EL (cell line): ENCODE measurements around the gene WFIKKN1.

Experiments
- DNase-seq: peaks from one replicate; pipeline ENCODE4 v3.0.0-alpha.2; 2016

The WFIKKN1 gene

GRCh38 chr16:638034-638543 is 7.3 kb downstream of the WFIKKN1 start:
- DNase-seq: no peak

GRCh38 chr16:638836-639235 is 8.1 kb downstream of the WFIKKN1 start:
- DNase-seq: no peak

GRCh38 chr16:640614-641013 is 9.8 kb downstream of the WFIKKN1 start:
- no peak for DNase-seq

DNA sequence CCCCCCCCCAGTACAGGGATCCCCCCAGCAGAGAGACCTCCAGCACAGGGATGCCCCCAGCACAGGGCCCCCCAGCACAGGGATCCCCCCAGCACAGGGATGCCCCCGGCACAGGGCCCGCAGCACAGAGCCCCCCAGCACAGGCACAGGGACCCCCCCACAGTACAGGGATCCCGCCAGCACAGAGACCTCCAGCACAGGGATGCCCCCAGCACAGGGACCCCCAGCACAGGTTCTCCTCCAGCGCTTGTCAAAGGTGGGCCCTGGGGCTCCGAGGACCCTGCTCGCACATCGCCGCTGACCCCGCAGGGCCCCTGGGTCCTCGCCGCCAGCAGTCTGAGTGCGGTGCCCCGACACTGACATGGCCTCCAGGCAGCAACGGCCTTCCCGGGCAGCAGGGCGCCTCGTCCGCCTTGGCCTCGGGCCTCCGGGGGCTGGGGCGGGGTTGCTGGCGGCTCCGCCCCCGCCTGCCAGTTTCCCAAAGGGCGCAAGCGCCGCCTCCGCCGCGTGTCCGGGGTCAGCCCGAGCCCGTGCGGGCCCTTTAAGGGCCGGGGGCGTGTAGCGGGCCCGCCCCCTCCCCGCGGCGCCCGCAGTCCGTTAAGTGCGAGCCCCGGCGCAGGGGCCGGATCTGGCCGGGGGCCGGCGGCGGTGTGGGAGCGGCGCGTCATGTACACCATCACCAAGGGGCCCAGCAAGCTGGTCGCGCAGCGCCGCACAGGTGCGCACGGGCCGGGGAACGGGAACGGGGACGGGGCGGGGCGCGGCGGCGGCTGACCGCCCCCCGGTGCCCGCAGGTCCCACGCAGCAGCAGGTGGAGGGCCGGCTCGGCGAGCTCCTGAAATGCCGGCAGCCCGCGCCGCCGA is 10.8 kb downstream of the WFIKKN1 start, which contains the start of gene MCRIP2:
MCRIP2 (plus strand) TSS at position 503 of the 863 bp plus-strand sequence; CDS start at position 667, 164 bp downstream.
- peak; percentile 83 for DNase-seq

- peak; percentile 40 for DNase-seq
These were observed 11.6 kb downstream of the WFIKKN1 start for GRCh38 chr16:642189-643049.

DNA sequence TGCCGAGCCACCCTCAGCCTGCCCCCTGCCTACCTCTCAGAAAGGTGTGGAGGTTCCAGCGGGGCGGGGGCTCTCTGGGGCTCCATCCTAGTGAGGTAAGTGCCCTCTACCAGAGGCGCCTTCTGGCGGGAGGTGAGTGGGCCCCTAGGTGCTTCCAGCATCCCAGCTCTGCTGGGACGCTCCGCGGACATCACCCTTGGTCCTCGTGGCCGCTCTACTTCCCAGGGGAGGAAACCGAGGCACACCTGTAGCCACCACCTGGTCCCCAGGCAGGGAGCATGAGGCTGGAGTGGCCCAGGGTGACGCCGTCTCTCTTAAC is 12.2 kb downstream of the WFIKKN1 start:
- no peak for DNase-seq

DNA sequence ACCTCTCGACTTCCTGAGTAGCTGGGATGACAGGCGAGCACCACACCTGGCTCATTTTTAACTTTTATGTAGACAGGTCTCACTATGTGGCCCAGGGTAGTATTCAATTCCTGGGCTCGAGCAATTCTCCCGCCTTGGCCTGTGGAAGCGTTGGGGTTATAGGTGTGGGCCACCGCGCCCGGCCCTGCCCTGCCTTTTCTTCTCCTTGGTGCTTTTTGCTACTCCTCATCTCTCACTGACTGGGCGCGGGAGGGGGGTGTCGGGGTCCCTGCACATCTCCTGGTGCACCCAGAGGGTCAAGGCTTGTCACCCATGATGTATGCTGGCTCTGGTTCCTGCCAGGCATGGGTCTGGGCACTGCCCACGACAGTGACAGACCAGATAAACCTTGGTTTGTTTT is 13.8 kb downstream of the WFIKKN1 start:
- no peak for DNase-seq

DNA sequence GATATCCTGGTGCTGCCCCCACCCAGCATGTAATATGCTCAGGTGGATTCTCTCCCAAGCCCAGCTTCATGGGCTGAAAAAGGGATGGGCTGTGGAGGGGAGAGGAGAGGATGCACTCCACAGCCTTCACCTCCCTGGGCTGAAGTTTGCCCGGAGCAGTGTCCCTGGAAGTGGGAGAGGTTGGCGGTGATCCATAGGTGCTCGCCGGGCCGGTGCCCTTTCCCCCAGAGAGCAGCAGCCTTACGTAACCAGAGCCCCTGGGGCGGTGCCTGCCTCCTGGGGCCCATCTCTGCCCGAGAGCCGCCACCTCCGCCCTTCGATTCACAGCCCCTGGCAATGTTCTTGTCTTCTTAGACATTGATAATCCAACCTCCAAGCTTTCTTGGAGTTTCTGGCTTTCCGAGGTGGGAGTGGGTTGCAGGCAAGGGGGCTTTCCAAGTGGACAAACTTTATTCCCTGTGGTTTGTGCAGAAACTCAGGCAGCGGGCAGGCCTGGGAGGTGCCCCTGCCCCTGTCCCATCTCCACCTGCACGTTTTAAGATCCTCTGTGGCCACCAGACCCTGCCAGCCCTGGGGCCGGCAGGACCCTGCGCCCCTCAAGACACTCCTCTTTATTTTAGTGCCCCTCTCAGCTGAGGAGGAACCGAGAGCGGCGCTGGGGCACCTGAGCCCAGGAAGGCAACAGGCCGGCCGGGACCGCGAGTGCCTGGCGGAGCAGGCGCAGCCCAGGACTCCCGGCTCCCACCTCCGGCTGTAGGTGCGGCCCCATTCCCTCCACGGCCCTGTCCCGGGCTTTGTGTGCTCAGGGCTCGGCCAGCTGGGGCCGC is 15.3 kb downstream of the WFIKKN1 start:
- DNase-seq: no peak

- no peak for DNase-seq
These were observed 15.9 kb downstream of the WFIKKN1 start for GRCh38 chr16:646679-647172.

GRCh38 chr16:647173-647902 is 16.6 kb downstream of the WFIKKN1 start:
- no peak for DNase-seq

DNA sequence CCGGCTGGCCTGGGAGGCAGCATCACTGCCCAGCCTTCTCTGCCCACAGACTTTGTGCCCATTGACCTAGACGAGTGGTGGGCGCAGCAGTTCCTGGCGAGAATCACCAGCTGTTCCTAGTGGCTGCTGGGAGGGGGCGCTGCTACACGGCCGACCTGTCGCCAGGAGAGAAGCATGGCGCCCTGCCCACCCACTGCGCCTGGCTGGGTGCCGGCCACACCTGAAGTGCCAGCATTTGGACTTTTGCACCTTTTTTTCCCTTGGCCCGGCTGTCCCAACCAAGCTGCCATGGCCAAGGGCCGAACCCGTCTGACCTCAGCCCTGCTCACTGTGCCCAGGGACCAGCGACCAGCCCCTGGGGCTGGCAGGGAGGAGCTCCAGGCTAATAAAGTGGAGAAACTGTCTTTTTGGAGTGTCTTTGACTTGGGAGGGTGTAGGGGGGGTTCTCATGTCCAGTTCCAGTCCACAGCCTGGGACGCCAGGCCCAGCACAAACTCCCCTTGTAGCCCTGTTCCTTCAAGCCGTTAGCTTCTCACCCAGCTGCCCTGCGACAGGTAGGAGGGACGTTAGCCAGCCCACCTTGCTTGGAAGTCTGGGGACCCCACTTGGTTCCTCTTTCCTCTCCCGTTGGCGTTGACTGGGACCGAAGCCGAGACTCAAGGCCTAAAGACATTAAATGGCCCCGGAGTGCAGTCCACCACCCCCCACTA is 17.4 kb downstream of the WFIKKN1 start:
- no peak for DNase-seq

DNA sequence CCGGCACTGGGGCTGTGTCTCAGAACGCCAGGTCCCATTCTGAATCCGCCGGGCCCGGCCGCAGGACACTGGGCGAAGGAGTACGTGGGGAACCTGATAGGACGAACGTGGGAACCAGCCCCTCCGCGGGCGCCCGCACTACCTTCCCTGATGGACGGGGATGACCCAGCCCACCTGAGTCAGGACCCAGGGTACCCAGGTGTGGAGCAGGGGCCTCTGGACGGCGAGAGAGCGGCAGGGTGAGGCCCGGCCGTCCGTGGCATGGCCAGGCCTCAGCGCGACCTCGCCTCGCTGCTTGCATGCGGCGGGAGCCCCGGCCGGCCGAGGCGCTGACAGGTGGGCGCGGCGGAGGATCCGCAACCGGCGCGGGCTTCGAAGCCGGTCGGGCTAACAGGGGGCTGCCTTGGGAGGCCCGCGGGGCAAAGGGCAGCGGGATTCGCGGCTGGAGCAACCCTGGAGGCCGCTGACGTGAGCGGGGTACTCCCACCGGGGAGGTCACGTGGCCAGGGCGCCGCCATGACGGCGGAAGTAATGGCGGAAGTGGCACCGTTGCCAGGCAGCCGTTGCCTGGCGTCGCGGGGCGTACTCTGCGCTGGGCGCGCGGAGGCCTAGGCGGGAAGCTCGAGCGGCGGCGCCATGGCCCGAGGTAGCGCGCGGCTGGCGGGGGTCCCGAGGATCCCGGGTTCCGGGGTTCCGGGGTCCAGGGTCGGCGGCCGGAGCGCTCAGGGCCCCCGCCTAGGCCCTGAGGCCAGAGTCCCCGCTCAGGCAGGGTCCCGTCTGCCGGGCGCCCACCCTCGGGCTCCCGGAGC is 18.2 kb downstream of the WFIKKN1 start, which contains the start of gene WDR90:
WDR90 (plus strand) TSS at position 585 of the 809 bp plus-strand sequence; CDS start at position 637, 52 bp downstream.
- peak; percentile 91 for DNase-seq

GRCh38 chr16:649631-650030 is 18.8 kb downstream of the WFIKKN1 start:
- DNase-seq: peak; percentile 38

DNA sequence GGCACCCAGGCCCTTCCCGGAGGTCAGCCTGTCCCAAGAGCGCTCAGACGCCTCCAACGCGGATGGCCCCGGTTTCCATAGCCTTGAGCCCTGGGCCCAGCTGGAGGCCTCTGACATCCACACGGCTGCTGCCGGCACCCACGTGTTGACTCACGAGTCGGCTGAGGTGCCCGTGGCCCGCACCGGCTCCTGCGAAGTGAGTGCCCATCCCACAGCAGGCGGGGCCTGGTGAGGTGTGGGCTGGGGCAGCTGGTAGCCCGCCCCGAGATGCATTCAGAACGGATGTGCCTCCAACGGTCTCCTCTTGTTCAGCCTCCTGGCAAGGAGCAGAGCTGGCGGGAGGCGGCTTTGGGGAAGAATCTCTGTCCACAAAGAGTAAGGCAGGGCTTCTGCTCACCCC is 21.1 kb downstream of the WFIKKN1 start:
- no peak for DNase-seq

GRCh38 chr16:652454-653305 is 21.9 kb downstream of the WFIKKN1 start:
- no peak for DNase-seq

DNA sequence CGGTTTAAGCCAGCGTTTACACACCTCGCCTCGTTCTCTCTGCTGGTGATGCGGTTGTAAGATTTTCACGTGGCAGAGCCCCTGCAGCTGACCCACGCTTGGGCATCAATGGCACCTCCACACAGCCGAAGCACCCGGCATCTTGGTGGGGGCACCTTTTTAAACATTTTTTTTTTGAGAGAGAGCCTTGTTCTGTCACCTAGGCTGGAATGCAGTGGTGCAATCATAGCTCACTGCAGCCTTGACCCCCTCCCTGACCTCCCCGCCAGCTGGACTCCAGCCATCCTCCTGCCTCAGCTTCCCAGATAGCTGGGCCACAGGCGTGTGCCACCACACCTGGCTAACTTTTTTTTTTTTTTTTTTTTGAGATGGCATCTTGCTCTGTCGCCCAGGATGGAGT is 23.2 kb downstream of the WFIKKN1 start:
- DNase-seq: no peak

DNA sequence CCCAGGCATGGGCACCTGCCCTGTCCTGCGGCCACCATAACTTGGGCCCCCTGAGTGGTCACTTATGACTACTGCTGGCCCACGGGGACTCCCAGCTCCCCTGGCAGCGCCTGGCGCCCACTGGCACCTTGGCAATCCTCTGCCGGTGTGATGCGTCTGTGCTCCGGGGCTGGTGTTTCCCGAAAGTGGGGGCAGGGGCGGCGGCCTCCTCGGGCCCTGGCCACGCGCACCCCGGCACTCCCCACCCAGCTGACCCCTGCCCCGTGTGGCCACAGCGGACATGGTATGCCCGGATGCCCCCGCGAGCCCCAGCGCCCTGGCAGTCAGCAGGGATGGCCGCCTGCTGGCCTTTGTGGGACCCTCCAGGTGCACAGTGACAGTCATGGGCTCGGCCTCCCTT is 26.7 kb downstream of the WFIKKN1 start:
- DNase-seq: no peak

- DNase-seq: no peak
These were observed 28.1 kb downstream of the WFIKKN1 start for GRCh38 chr16:658679-659571.
